ENCODE results near the gene SNX30.
A peak's percentile ranks its signal among the peaks of the same experiment; 100 is the strongest.

SNX30 gene

DNA sequence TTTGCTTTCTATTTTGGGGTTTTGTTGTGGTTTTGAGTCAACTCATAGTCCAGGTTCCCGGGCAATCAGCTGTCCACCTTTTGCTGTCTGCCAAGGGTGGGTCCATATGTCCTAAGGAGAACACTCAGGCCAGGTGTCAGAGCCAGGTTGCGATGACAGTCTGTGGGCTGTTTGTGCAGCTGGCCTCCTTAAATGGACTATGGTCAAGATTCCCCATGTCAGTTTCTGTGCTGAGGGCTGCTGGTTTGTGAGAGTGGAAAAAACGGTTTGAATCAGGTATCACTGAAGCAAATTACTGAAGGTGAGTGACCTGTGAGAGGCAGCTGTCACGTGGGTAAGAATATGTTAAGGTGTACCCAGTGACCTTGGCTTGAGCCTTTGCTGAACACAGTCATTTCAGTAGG lies 33.0 kb downstream of the SNX30 start:
- DNase-seq (ENCODE audit: low read depth) = no peak

DNA sequence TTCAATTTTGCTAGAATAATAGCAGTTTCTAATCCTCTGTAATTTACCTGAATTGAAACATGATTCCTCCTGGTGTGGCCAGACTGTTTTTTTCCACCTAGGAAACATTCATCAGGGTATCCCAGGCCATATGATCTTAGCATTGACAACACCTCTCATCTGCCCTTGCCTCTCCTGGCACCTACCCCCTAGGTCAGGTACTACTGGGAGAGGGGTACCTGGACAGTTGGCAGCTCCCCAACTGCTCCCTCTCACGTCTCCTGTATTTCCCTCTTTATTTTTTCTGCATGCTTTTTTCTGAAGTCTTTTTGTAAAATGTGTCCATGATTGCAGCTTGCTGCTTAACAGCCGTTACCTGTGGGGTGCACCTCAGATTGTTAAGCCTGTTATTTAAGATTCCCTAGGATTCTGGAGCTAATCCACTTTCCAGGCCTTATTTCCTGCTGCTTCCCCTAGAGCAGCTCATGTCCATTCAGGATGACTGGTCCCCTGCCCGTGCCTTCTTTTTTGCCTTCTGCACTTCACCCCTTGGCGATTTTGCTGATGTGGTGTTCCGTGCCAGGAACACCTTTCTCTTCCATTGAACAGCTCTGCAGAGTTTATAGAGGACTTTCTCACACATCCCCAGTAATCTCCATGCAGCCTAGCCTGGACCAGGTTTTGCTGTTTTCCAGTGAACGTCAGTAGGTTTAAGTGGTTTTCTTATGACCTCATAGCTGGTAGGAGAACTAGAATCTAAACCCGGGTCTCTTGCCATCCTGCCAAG lies 33.6 kb downstream of the SNX30 start:
- no peak for DNase-seq (ENCODE audit: low read depth)

DNA sequence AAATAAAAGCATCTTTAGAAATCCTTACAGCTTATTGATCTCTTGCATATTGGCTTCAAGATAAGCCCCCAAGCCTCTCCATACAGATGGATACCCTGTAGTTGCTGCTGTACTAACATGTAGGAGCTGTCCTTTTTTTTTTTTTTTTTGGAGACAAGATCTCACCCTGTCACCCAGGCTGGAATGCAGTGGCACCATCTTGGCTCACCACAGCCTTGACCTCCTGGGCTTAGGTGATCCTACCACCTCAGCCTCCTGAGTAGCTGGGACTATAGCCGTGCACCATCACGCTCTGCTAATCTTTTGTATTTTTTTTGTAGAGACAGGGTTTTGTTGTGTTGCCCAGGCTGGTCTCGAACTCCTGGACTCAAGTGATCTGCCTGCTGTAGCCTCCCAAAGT lies 35.4 kb downstream of the SNX30 start:
- DNase-seq (ENCODE audit: low read depth) = no peak

DNA sequence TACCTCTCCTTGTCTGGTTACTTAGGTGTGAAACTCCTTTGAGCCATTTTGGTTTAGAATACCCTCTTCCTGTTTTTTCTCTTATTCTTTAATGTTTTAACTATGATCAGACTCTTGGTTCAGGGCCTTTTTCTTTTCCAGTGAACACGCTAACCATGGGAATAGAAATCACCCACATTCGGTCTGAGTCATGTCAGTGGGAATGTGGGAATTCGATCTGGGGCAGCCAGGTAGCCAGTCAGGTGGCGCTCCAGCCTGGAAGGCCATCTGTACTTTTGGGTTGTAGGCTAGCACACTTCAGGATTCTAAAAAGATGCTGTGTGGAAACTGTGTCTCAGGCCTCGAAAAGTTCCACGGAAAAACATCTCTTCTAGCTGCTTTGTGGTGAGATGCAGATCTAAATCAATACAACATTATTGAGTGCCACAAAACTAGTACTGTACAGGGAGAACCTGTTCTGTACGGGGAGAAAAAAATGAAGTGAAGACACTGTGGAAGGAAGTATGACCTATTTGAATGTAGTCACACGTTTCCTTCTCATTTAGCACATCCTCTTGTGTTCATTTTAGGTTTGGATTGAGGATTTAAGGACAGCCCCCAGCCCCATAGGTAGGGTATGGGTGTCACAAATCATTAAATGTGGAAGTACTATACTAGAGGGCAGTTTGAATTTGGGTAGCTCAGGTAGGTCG lies 36.4 kb downstream of the SNX30 start:
- DNase-seq (ENCODE audit: low read depth) = no peak

DNA sequence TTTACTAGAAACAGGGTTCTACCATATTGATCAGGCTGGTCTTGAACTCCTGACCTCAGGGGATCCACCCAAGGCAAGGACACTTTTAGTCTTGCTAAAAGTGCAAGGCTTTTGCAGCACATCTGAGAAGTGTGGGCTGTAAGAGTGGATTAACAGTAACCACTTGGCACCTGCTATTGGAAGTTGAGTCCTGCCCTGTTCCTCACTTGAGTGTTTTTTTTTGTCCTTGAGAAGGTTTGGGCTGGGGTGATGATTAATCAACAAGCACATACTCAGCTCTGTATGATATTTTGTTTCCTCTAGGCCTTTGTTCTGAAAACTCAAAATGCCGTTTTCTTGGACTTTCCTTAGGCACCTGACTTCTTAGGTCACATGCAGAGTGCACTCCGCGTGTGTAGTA lies 37.4 kb downstream of the SNX30 start:
- no peak for DNase-seq (ENCODE audit: low read depth)

DNA sequence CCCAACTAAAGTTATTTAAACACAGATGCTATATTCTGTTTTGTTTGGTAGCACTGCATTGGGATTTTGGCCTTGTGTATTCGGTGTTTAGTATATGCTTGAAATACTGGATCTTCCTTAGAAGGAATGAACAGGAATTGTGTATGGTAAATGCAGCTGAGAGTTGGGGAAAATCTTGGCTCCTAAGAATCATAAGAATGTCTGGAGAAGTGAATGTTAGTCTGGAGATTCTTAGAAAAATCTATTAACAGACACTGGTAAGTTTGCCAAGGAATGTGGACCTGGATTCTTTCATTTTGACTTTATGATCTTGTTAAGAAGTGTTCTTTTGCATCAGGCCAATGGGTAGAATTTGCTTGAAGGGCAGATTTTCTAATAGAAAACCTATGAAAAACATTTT lies 38.9 kb downstream of the SNX30 start:
- no peak for DNase-seq (ENCODE audit: low read depth)

DNA sequence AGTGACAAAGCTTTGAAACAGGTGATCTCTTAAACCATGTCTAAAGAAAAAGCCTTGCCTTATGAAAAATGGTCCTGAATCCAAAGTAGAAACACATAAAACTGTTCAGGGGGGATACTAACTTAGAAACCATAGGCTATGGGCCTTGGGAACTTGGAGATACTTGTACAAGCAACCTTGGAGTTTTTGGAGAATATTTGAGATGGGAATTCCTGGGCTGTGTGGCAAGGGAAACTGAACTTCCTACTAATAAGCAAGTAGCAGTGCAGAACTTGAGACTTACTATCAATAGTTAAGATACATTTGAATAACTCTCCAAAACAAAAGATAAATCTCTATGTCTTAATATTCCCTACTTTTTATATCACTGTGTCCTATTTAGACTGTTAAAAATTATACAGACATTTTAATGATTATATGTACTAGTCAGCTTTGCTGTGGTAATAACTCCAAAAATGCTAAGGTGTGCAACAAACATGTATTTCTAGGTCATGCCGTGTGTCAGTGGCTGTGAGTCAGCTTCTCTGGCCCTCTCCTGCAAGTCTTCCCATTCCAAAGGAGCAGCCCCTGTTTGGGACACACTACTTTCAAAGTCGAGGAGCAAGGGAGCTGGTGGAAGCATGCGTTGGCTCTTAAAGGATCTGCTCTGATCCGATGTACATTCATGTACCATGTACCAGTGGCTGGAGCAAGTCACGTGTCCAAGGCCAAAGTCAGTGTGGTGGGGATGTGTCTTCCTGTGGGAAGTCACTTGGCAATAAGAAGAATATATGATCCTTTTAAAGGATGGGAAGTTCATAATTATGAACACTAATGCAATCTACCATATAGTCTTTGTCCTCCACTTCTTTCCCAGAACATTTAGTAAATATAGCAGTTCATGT lies 39.6 kb downstream of the SNX30 start:
- no peak for DNase-seq (ENCODE audit: low read depth)

DNA sequence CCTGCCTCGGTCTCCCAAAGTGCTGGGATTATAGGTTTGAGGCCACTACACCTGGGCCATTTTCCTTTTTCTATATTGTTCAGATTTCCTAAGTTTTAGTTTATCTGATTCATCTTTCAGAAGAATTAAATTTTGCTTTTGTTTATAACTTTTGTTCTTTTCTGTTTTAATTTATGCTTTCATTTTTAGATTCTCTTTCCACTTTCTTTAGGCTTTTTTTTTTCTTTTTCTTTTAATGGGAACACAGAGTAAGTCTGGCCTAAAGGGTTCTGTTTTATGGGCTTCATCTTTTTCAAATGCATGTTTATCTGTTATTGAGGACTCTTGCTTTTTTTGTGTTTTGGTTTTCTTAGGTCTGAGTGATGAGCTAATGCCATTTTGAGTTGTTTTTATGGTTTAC lies 42.1 kb downstream of the SNX30 start:
- no peak for DNase-seq (ENCODE audit: low read depth)

DNA sequence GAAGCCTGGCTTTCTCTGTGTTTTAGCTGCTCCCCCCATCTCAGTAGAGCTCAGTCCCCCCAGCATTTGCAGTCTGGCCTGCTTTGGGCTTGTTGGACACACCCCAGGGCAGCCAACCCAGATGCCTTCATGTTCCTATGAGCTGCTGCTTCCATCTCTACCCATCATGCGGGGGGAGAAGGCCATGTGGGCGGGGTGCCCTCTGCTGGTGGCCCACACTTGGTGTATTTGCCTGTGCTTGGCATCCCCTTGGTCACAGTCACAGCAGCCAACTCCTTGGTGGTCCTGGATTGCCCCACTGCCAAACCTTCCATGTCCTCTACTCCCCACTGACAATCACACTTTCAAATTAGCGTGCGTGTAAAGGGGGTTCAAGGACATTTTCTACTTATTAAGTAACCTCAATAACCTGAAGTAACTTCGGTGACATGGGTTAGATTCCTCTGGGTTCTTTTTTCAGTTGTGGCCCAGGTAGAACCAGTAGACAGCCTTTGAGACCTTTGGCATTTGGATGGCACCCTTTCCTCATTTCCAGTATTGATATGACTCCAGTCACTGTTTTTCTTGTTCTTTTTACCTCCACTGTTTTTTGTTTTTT lies 42.8 kb downstream of the SNX30 start:
- DNase-seq (ENCODE audit: low read depth) = peak; percentile 75

DNA sequence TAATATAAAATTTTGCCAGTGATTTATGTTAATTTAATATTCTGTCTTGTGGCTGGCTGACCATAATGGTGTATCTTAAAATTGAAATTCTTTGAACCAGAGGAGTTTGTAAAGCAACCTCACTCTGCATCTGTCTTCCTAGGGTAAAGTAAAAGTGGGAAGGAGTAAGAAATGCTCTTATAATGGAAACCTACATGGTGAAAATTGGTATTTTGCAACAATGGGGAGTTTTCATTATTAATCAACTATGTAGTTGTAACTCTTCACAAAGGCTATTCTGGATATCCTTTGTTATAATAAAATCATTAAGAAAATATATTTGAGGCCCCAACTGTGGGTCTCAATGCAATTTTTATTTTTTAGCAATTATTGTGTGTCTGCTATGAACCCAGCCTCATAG lies 44.2 kb downstream of the SNX30 start:
- DNase-seq (ENCODE audit: low read depth) = no peak

DNA sequence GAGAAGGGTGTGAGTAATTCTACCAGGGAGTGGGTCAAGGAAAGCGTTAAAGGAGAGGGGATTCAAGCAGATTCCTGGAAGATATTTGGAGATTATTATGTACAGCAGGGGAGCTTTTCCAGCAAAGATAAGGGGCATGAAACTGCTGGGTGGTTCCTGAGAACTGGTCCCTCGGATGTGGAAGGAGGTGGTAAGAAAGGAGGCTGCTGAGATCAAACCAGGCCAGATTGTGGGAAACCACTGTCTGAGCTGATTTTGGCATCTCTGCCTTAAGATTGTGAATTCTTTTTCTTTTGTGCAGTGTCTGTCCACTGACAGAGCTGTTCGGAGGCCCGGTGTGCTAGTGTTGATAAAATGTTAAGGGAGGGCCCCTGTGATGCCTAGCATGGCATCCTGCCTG lies 45.4 kb downstream of the SNX30 start:
- DNase-seq (ENCODE audit: low read depth) = no peak

DNA sequence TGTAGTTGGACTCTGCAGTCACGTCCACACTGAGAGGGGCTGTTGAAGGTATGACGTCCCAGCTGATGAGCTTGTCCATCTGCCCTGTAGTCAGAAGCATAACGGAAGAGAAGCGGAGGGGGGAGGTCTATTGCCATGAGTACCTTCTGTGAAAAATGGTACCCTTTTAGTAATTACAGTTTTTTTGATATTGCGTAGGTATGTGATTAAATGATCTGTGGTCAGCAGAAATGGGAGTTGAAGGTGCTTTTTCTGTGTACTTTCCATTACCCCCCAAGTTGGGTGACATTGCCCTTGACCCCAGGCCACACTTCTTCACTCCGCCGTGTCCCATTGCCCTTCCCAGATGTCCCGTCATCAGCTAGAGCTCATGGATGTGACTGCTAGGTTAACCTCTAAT lies 45.9 kb downstream of the SNX30 start:
- DNase-seq (ENCODE audit: low read depth) = no peak

DNA sequence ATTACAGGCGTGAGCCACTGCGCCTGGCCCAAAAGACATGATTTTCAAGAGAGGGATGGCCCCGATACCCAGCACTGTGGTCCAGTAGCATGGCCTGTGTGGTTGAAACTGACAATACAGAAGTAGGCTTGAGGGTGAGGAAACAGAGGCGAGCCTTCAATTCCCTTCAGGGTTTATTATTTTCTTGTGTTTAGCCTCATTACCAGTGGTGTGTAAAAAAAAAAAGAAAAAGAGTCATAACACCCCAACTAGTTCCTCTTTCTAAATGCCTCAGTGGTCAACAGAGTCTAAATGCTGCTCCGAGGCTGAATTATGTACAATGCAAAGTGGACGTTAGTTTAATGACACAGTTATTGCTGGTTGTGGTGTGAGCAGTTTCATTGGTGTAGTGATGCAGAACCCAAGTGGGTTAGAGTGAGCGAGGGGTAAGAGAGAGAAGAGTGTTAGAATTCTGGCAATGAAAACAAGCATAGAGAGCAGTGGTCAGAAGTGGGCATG lies 58.8 kb downstream of the SNX30 start:
- no peak for DNase-seq (ENCODE audit: low read depth)

DNA sequence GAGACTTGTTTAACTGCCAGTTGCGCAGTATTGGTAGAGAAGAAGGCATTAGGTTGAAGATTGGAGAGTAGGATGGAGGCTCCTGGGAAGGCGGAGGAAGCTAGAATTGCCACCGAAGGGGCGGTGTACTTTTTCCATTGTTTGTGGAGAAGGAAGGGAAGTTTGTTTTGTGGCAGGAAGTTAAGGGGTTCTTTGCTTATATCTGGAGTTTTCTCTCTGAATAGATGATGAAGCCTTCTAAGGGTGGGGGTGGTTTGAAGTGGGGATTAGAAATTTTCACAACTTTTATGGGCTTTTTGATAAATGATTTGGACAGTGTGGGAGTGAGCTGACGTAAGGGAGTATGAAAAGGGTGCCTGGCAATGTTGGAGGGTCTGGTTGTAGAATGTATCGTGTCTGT lies 59.3 kb downstream of the SNX30 start:
- DNase-seq (ENCODE audit: low read depth) = no peak

DNA sequence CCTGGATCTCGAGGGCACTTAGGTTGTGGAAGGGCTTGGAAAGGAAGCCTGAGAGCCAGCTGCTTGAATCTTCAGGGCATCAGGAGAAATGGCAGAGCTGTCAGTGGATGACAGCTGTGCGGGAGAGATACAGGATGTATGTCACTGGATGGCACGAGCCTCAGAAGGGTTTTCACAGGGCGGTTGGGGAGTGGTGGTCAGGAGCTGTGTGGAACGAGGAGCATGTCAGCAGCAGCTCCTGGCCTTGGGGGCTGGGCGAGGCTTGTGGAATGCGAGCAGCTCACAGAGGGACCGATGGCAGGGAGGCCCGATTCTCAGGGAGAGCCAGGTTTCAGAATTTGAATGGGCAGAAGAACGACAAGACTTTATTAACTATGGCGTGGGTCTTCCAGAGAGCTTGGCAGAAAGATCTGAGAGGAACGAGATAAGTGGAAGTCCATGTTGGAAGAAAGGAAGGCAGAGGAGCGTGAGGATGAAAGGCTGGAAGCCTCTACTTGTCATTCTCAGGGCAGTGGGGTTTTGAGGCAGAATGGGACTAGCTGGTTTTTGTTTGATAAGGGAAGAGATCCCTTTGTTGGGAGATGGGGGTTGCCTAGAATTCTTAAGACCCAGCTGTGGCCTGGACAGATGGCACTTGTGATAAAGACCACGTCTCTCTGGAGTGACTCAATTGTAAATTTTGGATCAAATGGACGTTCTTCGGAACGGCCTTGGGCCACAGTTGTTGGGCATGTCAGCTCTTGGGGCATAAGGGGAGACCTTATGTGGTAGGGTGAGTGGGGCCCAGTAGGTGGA lies 60.3 kb downstream of the SNX30 start:
- DNase-seq (ENCODE audit: low read depth) = no peak

DNA sequence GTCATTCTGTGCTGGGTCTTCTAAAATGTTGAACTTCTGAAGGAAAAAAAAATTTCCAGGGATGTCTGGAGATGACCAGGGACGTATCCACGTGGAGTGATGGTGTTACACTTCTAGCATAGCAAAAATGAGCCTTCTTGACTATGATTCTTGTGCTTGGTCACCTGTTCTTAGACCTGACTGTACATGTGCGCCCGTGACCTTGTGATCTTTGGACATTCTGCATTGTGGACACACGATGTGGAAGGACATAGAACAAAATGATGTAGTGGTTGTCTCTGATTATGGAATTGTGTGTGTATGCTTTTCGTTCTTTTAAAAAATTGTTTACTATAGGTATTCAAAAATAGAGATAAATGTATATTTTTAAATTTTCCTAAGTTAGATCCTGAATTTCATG lies 61.0 kb downstream of the SNX30 start:
- no peak for DNase-seq (ENCODE audit: low read depth)

DNA sequence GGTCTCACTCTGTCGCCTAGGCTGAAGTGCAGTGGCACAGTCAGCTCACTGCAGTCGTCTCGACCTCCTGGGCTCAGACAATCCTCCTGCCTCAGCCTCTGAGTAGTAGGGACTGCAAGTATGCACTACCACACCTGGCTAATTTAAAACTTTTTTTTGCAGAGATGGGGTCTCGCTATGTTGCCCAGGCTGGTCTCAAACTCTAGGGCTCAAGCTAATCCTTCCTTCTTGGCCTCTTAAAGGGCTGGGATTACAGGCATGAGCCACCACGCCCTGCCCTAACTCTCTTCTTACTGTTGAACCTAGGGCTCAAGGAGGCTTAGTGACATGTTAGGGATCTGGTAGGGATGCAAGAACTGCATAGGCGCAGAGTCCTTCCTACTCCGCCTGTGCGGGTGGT lies 65.3 kb downstream of the SNX30 start:
- DNase-seq (ENCODE audit: low read depth) = no peak

DNA sequence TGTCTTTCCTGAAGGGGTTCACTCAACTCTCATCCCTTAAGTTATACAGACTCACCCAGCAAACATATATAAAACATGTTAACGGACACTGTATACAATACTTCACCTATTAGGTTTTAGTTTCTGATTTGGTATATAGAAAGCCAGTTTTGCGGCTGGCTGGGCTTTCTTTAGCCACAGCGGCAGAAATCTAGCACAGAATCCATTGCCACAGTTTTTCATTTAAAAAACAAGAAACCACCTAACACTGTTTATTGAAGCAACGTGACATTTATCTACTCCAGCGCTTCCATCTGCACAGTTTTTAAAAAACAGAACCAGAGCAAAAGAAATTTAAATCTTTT lies 67.3 kb downstream of the SNX30 start:
- no peak for DNase-seq (ENCODE audit: low read depth)

DNA sequence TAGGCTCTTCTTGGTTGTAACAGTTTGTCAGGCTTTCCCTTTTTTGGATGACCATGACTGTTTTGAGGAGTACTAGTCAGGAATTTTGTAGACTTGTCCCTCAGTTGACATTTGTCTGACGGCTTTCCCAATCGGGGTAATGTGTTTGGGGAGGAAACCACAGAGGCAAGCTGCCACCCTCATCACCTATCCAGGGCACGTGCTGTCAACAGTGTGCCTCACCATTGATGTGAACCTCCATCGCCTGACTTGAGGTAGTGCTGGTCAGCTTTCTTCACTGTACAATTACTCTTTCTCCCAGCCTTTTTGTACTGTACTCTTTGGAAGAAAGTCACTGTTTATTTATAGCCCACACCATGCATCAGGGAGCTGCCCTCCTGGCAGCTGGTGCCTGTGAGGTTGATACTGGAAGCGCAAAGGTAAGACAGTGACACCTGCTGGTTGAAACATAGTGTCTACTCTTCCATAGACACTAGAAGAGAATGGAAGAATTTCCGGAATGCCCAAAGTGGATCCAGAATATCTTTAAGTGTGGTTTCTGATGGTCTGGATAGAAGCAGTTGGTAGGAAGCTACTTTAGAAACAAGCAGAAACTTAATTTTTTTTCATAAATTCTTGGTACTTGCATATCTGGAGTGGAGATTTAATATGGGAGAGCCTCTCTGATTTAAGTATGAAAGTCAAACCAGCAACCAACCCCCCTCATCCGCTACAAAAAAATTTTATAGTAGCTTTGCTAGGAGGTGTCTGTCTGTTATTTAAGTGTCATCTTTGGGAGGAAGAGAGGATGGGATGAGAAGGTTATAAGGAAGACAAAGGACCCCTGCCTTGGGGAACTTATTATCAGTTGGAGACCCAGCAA lies 69.3 kb downstream of the SNX30 start:
- DNase-seq (ENCODE audit: low read depth) = no peak

DNA sequence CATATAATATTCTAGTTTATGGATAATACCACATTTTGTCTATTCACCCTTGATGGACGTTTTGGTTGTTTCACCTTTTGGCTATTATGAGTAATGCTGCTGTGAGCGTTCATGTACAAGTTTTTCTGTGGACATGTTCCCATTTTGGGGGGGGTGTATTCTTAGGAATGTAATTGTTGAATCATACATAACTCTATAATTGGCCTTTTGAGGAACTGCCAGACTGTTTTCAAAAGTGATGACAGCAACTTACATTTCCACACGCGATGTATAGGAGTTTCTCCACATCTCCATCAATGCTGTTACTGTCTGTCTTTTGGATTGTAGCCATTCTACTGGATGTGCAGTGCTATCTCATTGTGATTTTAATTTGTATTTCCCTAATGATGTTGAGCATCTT lies 70.3 kb downstream of the SNX30 start:
- no peak for DNase-seq (ENCODE audit: low read depth)

DNA sequence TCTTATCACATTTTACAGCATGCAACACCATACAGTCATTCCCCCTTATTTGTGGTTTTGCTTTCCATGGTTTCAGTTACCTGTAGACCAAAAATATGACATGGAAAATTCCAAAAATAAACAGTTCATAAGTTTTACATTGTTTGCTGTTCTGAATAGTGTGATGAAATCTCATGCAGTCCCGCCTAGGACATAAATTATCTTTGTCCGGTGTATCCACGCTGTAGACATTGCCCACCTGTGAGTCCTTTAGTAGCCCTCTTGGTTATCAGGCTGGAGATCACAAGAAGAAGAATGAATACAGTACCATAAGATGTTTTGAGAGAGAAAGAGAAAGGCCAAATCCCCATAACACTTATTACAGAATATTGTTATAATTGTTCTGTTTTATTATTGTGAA lies 72.1 kb downstream of the SNX30 start:
- DNase-seq (ENCODE audit: low read depth) = no peak
